ENCODE data around the gene LAS1L. TPM values are rescaled to one million over a fixed set of nuclear protein-coding genes. Genes with fewer than 3 reads are reported as not detected.
"Not testable (repeated sequence)": the region's sequence is repeated elsewhere in the genome, so short reads cannot be mapped to it uniquely, and the experiment has no call there.

Gene LAS1L
- 10 to 100 TPM; 34.9 to 37.0 TPM for total RNA-seq

- Mint-ChIP-seq H3K4me1 (peaks cover 22% of the 10 kb centered on the region), H3K9me3 (no peaks in the 10 kb centered on the region), H3K4me3 (peak within 1 kb of the TSS; percentile 98), H3K36me3 (ENCODE audit: low read depth) (peaks cover 15% of the 10 kb centered on the region), H3K27ac (peak within 1 kb of the TSS; percentile 91), H3K27me3 (no peaks in the 10 kb centered on the region)
- peak; percentile 92 for DNase-seq
- POLR2A ChIA-PET: interaction anchor here (0.6 to 1.8 kb wide), 3 partner anchors 13 to 1139 kb away, joined by 3 to 6 read pairs (median 3); partner anchors contain the start of gene MTMR8
- CTCF ChIA-PET: no interaction called here
Observed at GRCh38 chrX:65534450-65535292, at the start of gene LAS1L. Gene LAS1L, minus strand, starts transcription at chrX:65534787. Its CDS starts 72 bp downstream, at chrX:65534715.

GRCh38 chrX:65582450-65583082, 48.0 kb upstream of the LAS1L start:
- Mint-ChIP-seq H3K27ac (no peak overlapping the region), H3K4me1 (peaks cover 13% of the 10 kb centered on the region), H3K4me3 (no peak overlapping the region), H3K27me3 (no peaks in the 10 kb centered on the region), H3K9me3 (no peaks in the 10 kb centered on the region), H3K36me3 (ENCODE audit: low read depth) (no peaks in the 10 kb centered on the region)
- no peak for DNase-seq
- POLR2A ChIA-PET: no interaction called here
- CTCF ChIA-PET: interaction anchor here (0.8 to 1.6 kb wide), 8 partner anchors 45 to 1148 kb away, joined by 3 to 4 read pairs (median 4); no protein-coding TSS in a partner anchor

- ChIA-PET CTCF (interaction anchor here (0.8 to 3.8 kb wide), 11 partner anchors 117 to 1149 kb away, joined by 3 to 19 read pairs (median 3); no protein-coding TSS in a partner anchor), POLR2A (no interaction called here)
- H3K27me3 Mint-ChIP-seq: no peaks in the 10 kb centered on the region
- peak; percentile 56 for DNase-seq
- no peak overlapping the region for H3K27ac Mint-ChIP-seq
- no peaks in the 10 kb centered on the region for H3K36me3 Mint-ChIP-seq (ENCODE audit: low read depth)
- no peaks in the 10 kb centered on the region for H3K9me3 Mint-ChIP-seq
- peaks cover 13% of the 10 kb centered on the region for H3K4me1 Mint-ChIP-seq
- no peak overlapping the region for H3K4me3 Mint-ChIP-seq
Observed at GRCh38 chrX:65581661-65582339, 47.2 kb upstream of the LAS1L start.

- ChIA-PET CTCF (interaction anchor here (0.6 to 3.8 kb wide), 3 partner anchors 37 to 531 kb away, joined by 3 to 19 read pairs (median 3); no protein-coding TSS in a partner anchor), POLR2A (no interaction called here)
- Mint-ChIP-seq H3K4me1 (peaks cover 11% of the 10 kb centered on the region), H3K36me3 (ENCODE audit: low read depth) (no peaks in the 10 kb centered on the region), H3K27ac (no peak overlapping the region), H3K4me3 (no peak overlapping the region), H3K9me3 (no peaks in the 10 kb centered on the region), H3K27me3 (no peaks in the 10 kb centered on the region)
- no peak for DNase-seq
Observed at GRCh38 chrX:65578346-65578745, 43.8 kb upstream of the LAS1L start.

DNA sequence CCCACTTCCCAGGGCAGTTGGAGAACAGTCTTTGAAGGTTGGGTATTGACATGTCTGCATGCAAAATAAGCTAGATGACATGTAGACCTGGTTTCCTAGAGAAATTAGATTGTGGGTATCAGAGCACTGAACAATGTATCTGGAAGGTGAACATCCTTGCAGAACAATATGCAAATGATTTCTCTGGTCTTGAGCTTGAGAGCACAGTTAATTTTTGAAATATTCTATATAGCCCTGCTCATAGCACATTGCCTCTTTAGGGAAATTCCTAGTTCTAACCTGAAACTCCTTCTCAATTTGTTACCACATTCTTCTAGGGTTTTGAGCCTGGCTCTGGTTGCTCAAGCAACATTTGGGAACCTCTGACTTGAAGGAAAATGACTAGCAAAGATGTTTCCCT, 41.6 kb upstream of the LAS1L start:
- Mint-ChIP-seq H3K4me3 (no peak overlapping the region), H3K27me3 (no peaks in the 10 kb centered on the region), H3K4me1 (no peaks in the 10 kb centered on the region), H3K9me3 (no peaks in the 10 kb centered on the region), H3K36me3 (ENCODE audit: low read depth) (no peaks in the 10 kb centered on the region), H3K27ac (no peak overlapping the region)
- DNase-seq: no peak
- POLR2A ChIA-PET: no interaction called here
- CTCF ChIA-PET: no interaction called here

GRCh38 chrX:65575022-65575421, 40.4 kb upstream of the LAS1L start:
- CTCF ChIA-PET: no interaction called here
- H3K27ac Mint-ChIP-seq: no peak overlapping the region
- H3K4me1 Mint-ChIP-seq: no peaks in the 10 kb centered on the region
- H3K36me3 Mint-ChIP-seq (ENCODE audit: low read depth): no peaks in the 10 kb centered on the region
- no peak overlapping the region for H3K4me3 Mint-ChIP-seq
- DNase-seq: no peak
- POLR2A ChIA-PET: no interaction called here
- H3K9me3 Mint-ChIP-seq: no peaks in the 10 kb centered on the region
- no peaks in the 10 kb centered on the region for H3K27me3 Mint-ChIP-seq

DNA sequence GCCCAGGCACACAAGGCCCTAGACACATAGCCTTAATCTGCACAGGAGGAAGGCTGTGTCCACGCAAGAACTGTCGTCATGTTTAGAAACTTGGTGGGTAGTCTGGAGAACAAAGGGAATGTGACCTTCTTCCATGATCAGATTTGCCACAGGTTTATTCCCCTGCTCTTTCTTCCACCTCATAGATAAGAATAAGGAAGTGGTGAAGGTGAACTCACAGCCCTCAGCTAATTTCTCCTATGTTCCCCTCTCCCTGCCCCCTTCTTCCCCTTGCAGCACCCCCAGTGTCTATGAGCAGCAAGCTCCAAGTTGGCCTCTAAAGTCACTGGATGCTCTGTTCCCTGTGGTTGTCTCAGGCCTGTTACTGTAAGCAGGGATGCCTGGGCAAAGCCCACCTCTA, 39.8 kb upstream of the LAS1L start:
- ChIA-PET CTCF (no interaction called here), POLR2A (no interaction called here)
- Mint-ChIP-seq H3K36me3 (ENCODE audit: low read depth) (no peaks in the 10 kb centered on the region), H3K27me3 (no peaks in the 10 kb centered on the region), H3K4me3 (no peak overlapping the region), H3K4me1 (no peaks in the 10 kb centered on the region), H3K9me3 (no peaks in the 10 kb centered on the region), H3K27ac (no peak overlapping the region)
- no peak for DNase-seq

GRCh38 chrX:65572971-65573370, 38.4 kb upstream of the LAS1L start:
- Mint-ChIP-seq H3K36me3 (ENCODE audit: low read depth) (no peaks in the 10 kb centered on the region), H3K27me3 (no peaks in the 10 kb centered on the region)

GRCh38 chrX:65562850-65563249, 28.3 kb upstream of the LAS1L start:
- peaks cover 16% of the 10 kb centered on the region for H3K27me3 Mint-ChIP-seq
- H3K36me3 Mint-ChIP-seq (ENCODE audit: low read depth); DNase-seq; H3K9me3 Mint-ChIP-seq; H3K4me1 Mint-ChIP-seq; CTCF ChIA-PET; H3K27ac Mint-ChIP-seq; H3K4me3 Mint-ChIP-seq; POLR2A ChIA-PET: not testable (repeated sequence)

More at GRCh38 chrX:65572971-65573370, 38.4 kb upstream of the LAS1L start:
- ChIA-PET POLR2A (no interaction called here), CTCF (no interaction called here)
- H3K4me3 Mint-ChIP-seq: no peak overlapping the region
- no peaks in the 10 kb centered on the region for H3K9me3 Mint-ChIP-seq
- H3K4me1 Mint-ChIP-seq: no peaks in the 10 kb centered on the region
- no peak overlapping the region for H3K27ac Mint-ChIP-seq
- DNase-seq: no peak

- no peaks in the 10 kb centered on the region for H3K27me3 Mint-ChIP-seq
Observed at GRCh38 chrX:65551489-65552339, 17.1 kb upstream of the LAS1L start.

GRCh38 chrX:65551086-65551485, 16.5 kb upstream of the LAS1L start:
- H3K4me3 Mint-ChIP-seq: no peak overlapping the region
- no peaks in the 10 kb centered on the region for H3K36me3 Mint-ChIP-seq (ENCODE audit: low read depth)
- ChIA-PET CTCF (no interaction called here), POLR2A (no interaction called here)
- DNase-seq: no peak
- no peaks in the 10 kb centered on the region for H3K27me3 Mint-ChIP-seq
- no peak overlapping the region for H3K27ac Mint-ChIP-seq
- no peaks in the 10 kb centered on the region for H3K4me1 Mint-ChIP-seq
- H3K9me3 Mint-ChIP-seq: no peaks in the 10 kb centered on the region

More at GRCh38 chrX:65551489-65552339, 17.1 kb upstream of the LAS1L start:
- Mint-ChIP-seq H3K9me3 (no peaks in the 10 kb centered on the region), H3K27ac (no peak overlapping the region), H3K4me3 (no peak overlapping the region), H3K4me1 (no peaks in the 10 kb centered on the region), H3K36me3 (ENCODE audit: low read depth) (no peaks in the 10 kb centered on the region)
- ChIA-PET CTCF (no interaction called here), POLR2A (no interaction called here)
- no peak for DNase-seq

- H3K4me3 Mint-ChIP-seq: no peak overlapping the region
- H3K27ac Mint-ChIP-seq: no peak overlapping the region
- H3K9me3 Mint-ChIP-seq: no peaks in the 10 kb centered on the region
- H3K27me3 Mint-ChIP-seq: peaks cover 2% of the 10 kb centered on the region
- CTCF ChIA-PET: no interaction called here
- H3K36me3 Mint-ChIP-seq (ENCODE audit: low read depth): no peaks in the 10 kb centered on the region
- H3K4me1 Mint-ChIP-seq: no peaks in the 10 kb centered on the region
- POLR2A ChIA-PET: no interaction called here
- DNase-seq: no peak
Observed at GRCh38 chrX:65545456-65545855, 10.9 kb upstream of the LAS1L start.
